H1 (cell line): Measurements from ENCODE around the gene AQP2.

Experiments used
- BCL11A ChIP-seq, 2 experiments: IDR thresholded peaks; one replicate each; pipeline ENCODE4 v1.6.1; 2011; ENCODE audit warnings: low read depth in 2 of 2, low read length in 2 of 2, mild to moderate bottlenecking in 2 of 2
- CTCF ChIP-seq, 3 experiments: IDR thresholded peaks; 1 replicate in 2 of 3; 2 replicates in 1 of 3; pipeline versions ENCODE4 v1.5.1 to v1.6.1; 2011; ENCODE audit warnings: low read length in 3 of 3, mild to moderate bottlenecking in 3 of 3, inconsistent platforms in 2 of 3, low read depth in 1 of 3, moderate library complexity in 1 of 3; ENCODE audit not compliant: insufficient read depth in 1 of 3; ENCODE audit errors: control extremely low read depth in 1 of 3
- MAFK ChIP-seq: IDR thresholded peaks from 2 replicates; pipeline ENCODE4 v1.6.1; 2012; ENCODE audit warnings: low read depth, mild to moderate bottlenecking, improper control_type of control experiment, low read length
- MAX ChIP-seq: IDR thresholded peaks from 2 replicates; pipeline ENCODE4 v1.6.1; 2012; ENCODE audit warnings: inconsistent platforms
- POLR2AphosphoS5 ChIP-seq: IDR thresholded peaks from 2 replicates; pipeline ENCODE4 v1.6.1; 2011; ENCODE audit warnings: low read depth, low read length
- SIRT6 ChIP-seq: IDR thresholded peaks from one replicate; pipeline ENCODE4 v1.7.1; 2012; ENCODE audit warnings: low read length, inconsistent platforms
- SRF ChIP-seq: IDR thresholded peaks from 2 replicates; pipeline ENCODE4 v1.6.1; 2011; ENCODE audit warnings: mild to moderate bottlenecking, low read depth, low read length, moderate library complexity
- TBP ChIP-seq: IDR thresholded peaks from 2 replicates; pipeline ENCODE4 v1.6.1; 2011; ENCODE audit warnings: low read depth, low read length, improper control_type of control experiment
- YY1 ChIP-seq: IDR thresholded peaks from 2 replicates; pipeline ENCODE4 v1.6.1; 2011; ENCODE audit warnings: low read depth, mild to moderate bottlenecking, low read length
- ZNF274 ChIP-seq: IDR thresholded peaks from 2 replicates; pipeline ENCODE4 v1.7.0; 2012; ENCODE audit warnings: low read length, borderline replicate concordance; ENCODE audit errors: extremely low read depth

- no peak for TF ChIP-seq ZNF274
- no peak for TF ChIP-seq TBP
- no peak for TF ChIP-seq SIRT6
- no peak for TF ChIP-seq CTCF (IDR thresholded peaks at IDR 0.05; ENCODE audit: control extremely low read depth in 1 of 3, insufficient read depth in 1 of 3, low read depth in 1 of 3, low read length in 3 of 3)
- TF ChIP-seq BCL11A (IDR thresholded peaks at IDR 0.05; ENCODE audit: low read depth in 2 of 2, low read length in 2 of 2), result no peak
- no peak for TF ChIP-seq MAX
- no peak for TF ChIP-seq YY1
- TF ChIP-seq POLR2AphosphoS5, result no peak
- no peak for TF ChIP-seq MAFK
- TF ChIP-seq SRF, result no peak
Observed at GRCh38 chr12:49922349-49923034, 28.0 kb upstream of the AQP2 start.
